Tibial artery (tissue), 4 donors: ENCODE data around the gene ZNF521.

ENCODE experiments used
- DNase-seq, 2 donors: peaks; one replicate each; pipeline ENCODE4 v3.0.0-alpha.2; 2019
- H3K27ac ChIP-seq, 2 donors: fragments of 200-600 bp; sonication (generic) in 1 of 2; 1 replicate in 1 of 2; 2 replicates in 1 of 2; pipeline ENCODE4 v1.5.1; 2018 to 2019; ENCODE audit warnings: mild to moderate bottlenecking in 1 of 2
- H3K27me3 ChIP-seq, 2 donors: fragments of 200-600 bp; sonication (generic) in 1 of 2; one replicate each; pipeline versions ENCODE4 v1.5.1 to v1.6.0; 2016 to 2019
- H3K36me3 ChIP-seq, 3 donors: fragments of 200-600 bp; sonication (generic) in 2 of 3; one replicate each; pipeline ENCODE4 v1.5.1; 2016 to 2019; ENCODE audit warnings: mild to moderate bottlenecking in 2 of 3
- H3K4me1 ChIP-seq, 4 donors: fragments of 200-600 bp; sonication (generic) in 2 of 4; 1 replicate in 3 of 4; 2 replicates in 1 of 4; pipeline ENCODE4 v1.5.1; 2016 to 2019
- H3K4me3 ChIP-seq, 2 donors: fragments of 200-600 bp; sonication (generic) in 1 of 2; 1 replicate in 1 of 2; 2 replicates in 1 of 2; pipeline ENCODE4 v1.5.1; 2018 to 2019; ENCODE audit warnings: mild to moderate bottlenecking in 2 of 2
- H3K9me3 ChIP-seq, 3 donors: fragments of 200-600 bp; sonication (generic) in 1 of 3; one replicate each; pipeline ENCODE4 v1.5.1; 2016 to 2019
- intact Hi-C: fragments of 100-400 bp; cut with DNase I; formaldehyde crosslinking; loops from one replicate; pipeline ENCODE4 v1.15.0; 2023; ENCODE audit warnings: low total_unique reads
- TF ChIP-seq, protein P1 (sequence below), 2 experiments: fragments of 200-600 bp in 1 of 2; fragments of 450-650 bp in 1 of 2; IDR thresholded peaks; one replicate each; pipeline ENCODE4 v1.5.1; 2017 to 2019; ENCODE audit warnings: antibody characterized with exemption in 2 of 2, mild to moderate bottlenecking in 1 of 2, moderate library complexity in 1 of 2

ZNF521 gene

DNA sequence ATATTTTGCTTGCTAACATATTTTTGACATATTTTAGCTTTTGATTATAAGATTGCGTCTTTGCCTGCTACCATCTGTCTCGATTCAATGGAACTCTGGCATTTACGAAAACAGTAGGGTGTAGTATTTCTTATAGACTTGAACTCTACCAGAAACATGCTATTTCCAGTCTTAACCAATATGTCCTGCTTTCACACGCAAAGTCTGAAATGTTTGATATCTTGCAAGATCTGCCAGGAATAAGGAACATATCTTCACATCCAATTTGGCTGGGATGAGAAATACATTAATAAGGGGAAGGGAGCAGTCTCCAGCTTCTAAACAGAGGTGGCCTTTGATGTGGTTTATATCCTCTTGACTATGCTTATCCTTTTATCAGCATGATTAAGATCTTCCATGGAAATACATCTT is 299.4 kb downstream of the ZNF521 start:
- Histone ChIP-seq H3K27me3 (no peaks in the 10 kb centered on the region), H3K27ac (no peak overlapping the region), H3K9me3 (no peaks in the 10 kb centered on the region), H3K4me3 (no peak overlapping the region), H3K36me3 (no peaks in the 10 kb centered on the region), H3K4me1 (no peaks in the 10 kb centered on the region)
- intact Hi-C loops, result no loop called here
- no peak for DNase-seq
- TF ChIP-seq, protein P1, sequence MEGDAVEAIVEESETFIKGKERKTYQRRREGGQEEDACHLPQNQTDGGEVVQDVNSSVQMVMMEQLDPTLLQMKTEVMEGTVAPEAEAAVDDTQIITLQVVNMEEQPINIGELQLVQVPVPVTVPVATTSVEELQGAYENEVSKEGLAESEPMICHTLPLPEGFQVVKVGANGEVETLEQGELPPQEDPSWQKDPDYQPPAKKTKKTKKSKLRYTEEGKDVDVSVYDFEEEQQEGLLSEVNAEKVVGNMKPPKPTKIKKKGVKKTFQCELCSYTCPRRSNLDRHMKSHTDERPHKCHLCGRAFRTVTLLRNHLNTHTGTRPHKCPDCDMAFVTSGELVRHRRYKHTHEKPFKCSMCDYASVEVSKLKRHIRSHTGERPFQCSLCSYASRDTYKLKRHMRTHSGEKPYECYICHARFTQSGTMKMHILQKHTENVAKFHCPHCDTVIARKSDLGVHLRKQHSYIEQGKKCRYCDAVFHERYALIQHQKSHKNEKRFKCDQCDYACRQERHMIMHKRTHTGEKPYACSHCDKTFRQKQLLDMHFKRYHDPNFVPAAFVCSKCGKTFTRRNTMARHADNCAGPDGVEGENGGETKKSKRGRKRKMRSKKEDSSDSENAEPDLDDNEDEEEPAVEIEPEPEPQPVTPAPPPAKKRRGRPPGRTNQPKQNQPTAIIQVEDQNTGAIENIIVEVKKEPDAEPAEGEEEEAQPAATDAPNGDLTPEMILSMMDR (IDR thresholded peaks at IDR 0.05), result no peak

DNA sequence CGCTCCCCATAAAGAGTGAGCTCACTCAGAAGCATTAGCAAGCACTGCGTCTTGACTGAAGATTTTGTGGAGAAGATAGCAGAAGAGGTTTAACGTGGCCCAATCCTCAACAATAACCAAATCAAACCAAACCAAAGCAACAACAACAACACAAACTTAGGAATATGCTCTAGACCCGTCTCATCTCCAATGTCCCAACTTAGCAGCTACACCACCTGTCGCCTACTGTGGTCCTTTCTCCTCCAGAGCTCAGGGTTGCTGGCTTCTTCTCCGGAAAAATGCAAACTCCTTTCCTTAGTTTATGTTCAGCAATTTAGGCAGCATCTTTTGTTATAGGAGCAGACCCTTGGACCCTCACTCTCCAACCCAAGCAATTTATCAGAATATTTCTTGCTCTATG is 301.4 kb downstream of the ZNF521 start:
- Histone ChIP-seq H3K27ac (no peak overlapping the region), H3K4me1 (no peaks in the 10 kb centered on the region), H3K4me3 (no peak overlapping the region), H3K36me3 (no peaks in the 10 kb centered on the region), H3K9me3 (no peaks in the 10 kb centered on the region), H3K27me3 (no peaks in the 10 kb centered on the region)
- TF ChIP-seq, protein P1 (IDR thresholded peaks at IDR 0.05), result no peak
- intact Hi-C loops, result no loop called here
- no peak for DNase-seq

DNA sequence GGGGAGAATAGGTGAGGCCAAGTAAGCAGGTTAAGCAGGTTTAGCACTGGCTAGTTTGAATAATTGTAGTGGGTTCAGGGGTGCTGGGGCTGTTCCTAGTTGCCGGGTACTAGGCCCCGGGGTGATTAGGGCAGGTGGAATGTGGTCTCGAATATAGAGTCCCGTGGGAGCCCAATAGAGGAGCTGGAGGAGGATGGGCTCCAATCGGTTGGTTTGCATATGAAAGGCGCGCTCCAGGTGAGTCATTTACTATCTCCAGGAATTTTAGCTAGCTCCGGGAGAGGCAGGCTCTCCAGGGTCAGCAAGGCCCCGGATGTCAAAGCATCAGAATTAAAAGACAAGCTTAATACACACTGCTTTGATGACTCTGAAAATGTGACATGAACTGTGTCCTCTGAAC is 304.0 kb downstream of the ZNF521 start:
- intact Hi-C loops, result no loop called here
- H3K27ac ChIP-seq, result no peak overlapping the region
- H3K36me3 ChIP-seq, result no peaks in the 10 kb centered on the region
- no peak for DNase-seq
- TF ChIP-seq, protein P1 (IDR thresholded peaks at IDR 0.05), result no peak
- H3K4me1 ChIP-seq, result no peaks in the 10 kb centered on the region
- H3K9me3 ChIP-seq, result no peaks in the 10 kb centered on the region
- H3K4me3 ChIP-seq, result no peak overlapping the region
- no peaks in the 10 kb centered on the region for H3K27me3 ChIP-seq

DNA sequence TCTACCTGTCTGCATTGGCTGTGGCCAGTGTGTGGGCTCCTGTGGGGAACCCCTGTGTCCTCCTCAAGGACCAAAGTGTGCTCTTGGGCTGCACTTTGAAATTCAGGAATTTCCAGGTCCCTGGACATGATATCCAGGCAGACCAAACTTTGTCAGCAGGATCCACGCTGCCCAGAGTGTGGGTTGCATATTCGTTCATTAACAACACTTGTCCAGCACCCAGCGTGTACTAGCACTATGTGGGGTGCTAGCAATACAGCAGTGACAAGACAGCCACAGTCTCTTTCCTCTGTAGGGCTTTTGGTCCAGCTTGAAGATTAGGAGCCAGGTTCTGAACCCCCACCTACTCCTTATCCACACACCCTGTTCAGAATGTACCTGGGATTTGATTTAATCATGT is 304.5 kb downstream of the ZNF521 start:
- TF ChIP-seq, protein P1 (IDR thresholded peaks at IDR 0.05), result no peak
- H3K27me3 ChIP-seq, result no peaks in the 10 kb centered on the region
- intact Hi-C loops, result no loop called here

DNA sequence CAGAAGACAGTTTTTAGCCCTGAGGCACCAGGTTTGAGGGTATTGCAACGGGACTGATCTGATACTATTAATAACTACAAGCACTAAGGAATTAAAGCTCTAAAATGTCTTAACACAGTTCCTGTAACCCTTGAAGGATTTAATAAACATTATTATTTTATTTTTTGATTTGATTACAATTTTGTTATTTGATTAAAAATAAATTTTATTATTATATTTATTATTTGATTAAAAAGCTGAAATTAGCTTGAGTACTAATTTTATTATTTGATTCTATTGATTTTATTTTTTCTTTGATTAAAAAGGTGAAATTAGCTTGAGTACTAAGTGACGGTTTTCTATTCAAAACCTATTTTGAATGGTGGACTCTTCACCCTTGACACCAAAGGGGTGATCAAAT is 307.3 kb downstream of the ZNF521 start:
- Histone ChIP-seq H3K27me3 (no peaks in the 10 kb centered on the region), H3K36me3 (no peaks in the 10 kb centered on the region), H3K27ac (no peak overlapping the region), H3K9me3 (no peaks in the 10 kb centered on the region), H3K4me3 (no peak overlapping the region), H3K4me1 (no peaks in the 10 kb centered on the region)
- TF ChIP-seq, protein P1 (IDR thresholded peaks at IDR 0.05), result no peak
- intact Hi-C loops, result no loop called here
- no peak for DNase-seq

More for the DNA sequence above, 304.5 kb downstream of the ZNF521 start:
- H3K9me3 ChIP-seq, result no peaks in the 10 kb centered on the region
- H3K4me1 ChIP-seq, result no peaks in the 10 kb centered on the region
- no peaks in the 10 kb centered on the region for H3K36me3 ChIP-seq
- no peak for DNase-seq
- no peak overlapping the region for H3K4me3 ChIP-seq
- H3K27ac ChIP-seq, result no peak overlapping the region

DNA sequence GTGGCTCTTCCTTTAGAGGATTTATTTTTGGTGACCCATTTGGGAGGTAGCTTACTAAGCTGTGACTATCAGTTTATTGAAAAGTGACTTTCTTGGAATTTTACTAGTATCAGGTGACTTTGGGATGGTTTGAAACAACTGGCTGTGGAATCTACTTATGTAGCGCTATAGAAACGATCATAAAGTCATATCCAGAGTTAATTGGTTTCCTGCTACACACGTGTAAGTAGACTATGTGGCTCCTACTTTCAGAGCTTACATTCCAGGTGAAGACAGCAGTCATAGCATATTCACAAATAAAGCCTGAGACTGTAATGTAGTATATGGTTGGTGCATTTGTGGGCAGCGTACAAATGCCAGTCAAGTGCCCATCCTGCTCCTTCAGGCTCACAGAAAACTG is 308.9 kb downstream of the ZNF521 start:
- Histone ChIP-seq H3K4me1 (no peaks in the 10 kb centered on the region), H3K4me3 (no peak overlapping the region), H3K27ac (no peak overlapping the region), H3K36me3 (no peaks in the 10 kb centered on the region), H3K9me3 (no peaks in the 10 kb centered on the region), H3K27me3 (no peaks in the 10 kb centered on the region)
- TF ChIP-seq, protein P1 (IDR thresholded peaks at IDR 0.05), result no peak
- intact Hi-C loops, result no loop called here
- no peak for DNase-seq
